Gastroesophageal sphincter (tissue), 4 donors: ENCODE data around the gene IFT122. TPM values are rescaled to one million over a fixed set of nuclear protein-coding genes. Genes with fewer than 3 reads are reported as not detected.

ENCODE experiments used
- ATAC-seq: fragments of 150-250 bp; one replicate; pipeline ENCODE4 v1.9.1; 2016; ENCODE audit warnings: mild to moderate bottlenecking, moderate library complexity
- H3K27ac ChIP-seq, 4 donors: fragments of 200-600 bp; sonication (generic) in 3 of 4; 1 replicate in 3 of 4; 2 replicates in 1 of 4; pipeline ENCODE4 v1.5.1; 2016 to 2019
- H3K27me3 ChIP-seq: fragments of 200-600 bp; sonication (generic); one replicate; pipeline ENCODE4 v1.5.1; 2019
- H3K36me3 ChIP-seq, 2 donors: fragments of 200-600 bp; sonication (generic); one replicate each; pipeline ENCODE4 v1.5.1; 2019; ENCODE audit warnings: control low read depth in 1 of 2
- H3K4me1 ChIP-seq, 3 donors: fragments of 200-600 bp; sonication (generic); 1 replicate in 2 of 3; 2 replicates in 1 of 3; pipeline ENCODE4 v1.5.1; 2016 to 2019; ENCODE audit warnings: control low read depth in 2 of 3
- H3K4me3 ChIP-seq, 2 donors: fragments of 200-600 bp; sonication (generic); one replicate each; pipeline ENCODE4 v1.5.1; 2019; ENCODE audit warnings: mild to moderate bottlenecking in 1 of 2, moderate library complexity in 1 of 2
- H3K9me3 ChIP-seq, 3 donors: fragments of 200-600 bp; sonication (generic); one replicate each; pipeline ENCODE4 v1.5.1; 2017 to 2019; ENCODE audit warnings: control low read depth in 2 of 3
- EP300 ChIP-seq: sonication (generic); formaldehyde crosslinking; IDR thresholded peaks from one replicate; pipeline ENCODE4 v1.6.1; 2017; ENCODE audit warnings: antibody characterized with exemption, mild to moderate bottlenecking
- POLR2A ChIP-seq, 2 donors: fragments of 450-650 bp; IDR thresholded peaks; one replicate each; pipeline ENCODE4 v1.6.1; 2017; ENCODE audit warnings: antibody characterized with exemption in 2 of 2, mild to moderate bottlenecking in 2 of 2, moderate library complexity in 1 of 2
- POLR2AphosphoS5 ChIP-seq: sonication (generic); formaldehyde crosslinking; IDR thresholded peaks from one replicate; pipeline ENCODE4 v1.6.1; 2017; ENCODE audit warnings: antibody characterized with exemption
- WGBS, 2 donors: methylation state at CpG; one replicate each; pipeline ENCODE4 v1.1.5; 2018; ENCODE audit warnings: low coverage in 1 of 2; 5-methylcytosine and 5-hydroxymethylcytosine counted together
- total RNA-seq, 4 donors: library from RNA; depleted of rRNA; stranded (reverse); fragments of >200 nt; gene quantifications; one replicate each; pipeline ENCODE4 v1.1.0, GENCODE V29; 2016
- TF ChIP-seq, protein P1 (sequence below), 4 experiments: fragments of 200-600 bp in 2 of 4; fragments of 450-650 bp in 2 of 4; sonication (generic) in 1 of 4; IDR thresholded peaks; one replicate each; pipeline ENCODE4 v1.5.1; 2017 to 2019; ENCODE audit warnings: antibody characterized with exemption in 4 of 4, mild to moderate bottlenecking in 2 of 4, moderate library complexity in 2 of 4

Gene IFT122
- total RNA-seq, 4 donors from 2014 or later: 18.1 to 38.3 (median 26.8) TPM

- 68 to 80% methylated on average over 4 of the region's 4 CpGs for WGBS, 2 donors
- ATAC-seq: no peak
- Histone ChIP-seq H3K9me3 (no peaks in the 10 kb centered on the region), H3K27ac (no peak overlapping the region), H3K4me1 (no peaks in the 10 kb centered on the region), H3K4me3 (no peak overlapping the region), H3K36me3 (peaks cover 2 to 69% of the 10 kb centered on the region in 2 donors), H3K27me3 (no peaks in the 10 kb centered on the region)
- TF ChIP-seq, protein P1, sequence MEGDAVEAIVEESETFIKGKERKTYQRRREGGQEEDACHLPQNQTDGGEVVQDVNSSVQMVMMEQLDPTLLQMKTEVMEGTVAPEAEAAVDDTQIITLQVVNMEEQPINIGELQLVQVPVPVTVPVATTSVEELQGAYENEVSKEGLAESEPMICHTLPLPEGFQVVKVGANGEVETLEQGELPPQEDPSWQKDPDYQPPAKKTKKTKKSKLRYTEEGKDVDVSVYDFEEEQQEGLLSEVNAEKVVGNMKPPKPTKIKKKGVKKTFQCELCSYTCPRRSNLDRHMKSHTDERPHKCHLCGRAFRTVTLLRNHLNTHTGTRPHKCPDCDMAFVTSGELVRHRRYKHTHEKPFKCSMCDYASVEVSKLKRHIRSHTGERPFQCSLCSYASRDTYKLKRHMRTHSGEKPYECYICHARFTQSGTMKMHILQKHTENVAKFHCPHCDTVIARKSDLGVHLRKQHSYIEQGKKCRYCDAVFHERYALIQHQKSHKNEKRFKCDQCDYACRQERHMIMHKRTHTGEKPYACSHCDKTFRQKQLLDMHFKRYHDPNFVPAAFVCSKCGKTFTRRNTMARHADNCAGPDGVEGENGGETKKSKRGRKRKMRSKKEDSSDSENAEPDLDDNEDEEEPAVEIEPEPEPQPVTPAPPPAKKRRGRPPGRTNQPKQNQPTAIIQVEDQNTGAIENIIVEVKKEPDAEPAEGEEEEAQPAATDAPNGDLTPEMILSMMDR (IDR thresholded peaks at IDR 0.05): no peak
- TF ChIP-seq POLR2AphosphoS5 (no peak), EP300 (no peak), POLR2A (IDR thresholded peaks at IDR 0.05) (no peak)
Measured at GRCh38 chr3:129463716-129464115, 23.7 kb downstream of the IFT122 start.

DNA sequence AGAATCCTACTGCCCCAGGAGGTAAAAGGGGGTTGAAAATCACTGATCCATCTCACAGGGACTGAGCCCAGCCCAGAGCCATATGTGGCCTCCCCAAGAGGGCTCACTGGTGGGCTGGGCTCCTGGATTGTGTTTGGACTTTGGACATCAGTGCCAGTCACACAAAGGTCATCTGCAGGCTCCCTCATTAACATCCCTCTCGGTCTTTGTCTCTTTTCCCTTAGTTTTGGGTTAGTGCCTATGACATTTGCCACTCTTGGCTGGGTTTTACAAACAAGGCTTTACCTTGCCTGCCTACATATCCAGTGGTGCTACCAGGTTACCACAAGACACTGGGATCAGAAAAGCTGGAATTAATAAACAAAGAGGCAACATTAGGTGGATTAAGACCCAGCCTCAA lies 27.9 kb downstream of the IFT122 start:
- Histone ChIP-seq H3K9me3 (no peaks in the 10 kb centered on the region), H3K4me3 (no peak overlapping the region), H3K36me3 (peaks cover 0 to 83% of the 10 kb centered on the region in 2 donors), H3K4me1 (no peaks in the 10 kb centered on the region), H3K27me3 (no peaks in the 10 kb centered on the region), H3K27ac (no peak overlapping the region)
- WGBS, 2 donors: no CpG with 5 or more reads among the region's 1 CpG
- ATAC-seq: no peak
- TF ChIP-seq POLR2AphosphoS5 (no peak), POLR2A (IDR thresholded peaks at IDR 0.05) (no peak)
- TF ChIP-seq, protein P1 (IDR thresholded peaks at IDR 0.05): no peak

DNA sequence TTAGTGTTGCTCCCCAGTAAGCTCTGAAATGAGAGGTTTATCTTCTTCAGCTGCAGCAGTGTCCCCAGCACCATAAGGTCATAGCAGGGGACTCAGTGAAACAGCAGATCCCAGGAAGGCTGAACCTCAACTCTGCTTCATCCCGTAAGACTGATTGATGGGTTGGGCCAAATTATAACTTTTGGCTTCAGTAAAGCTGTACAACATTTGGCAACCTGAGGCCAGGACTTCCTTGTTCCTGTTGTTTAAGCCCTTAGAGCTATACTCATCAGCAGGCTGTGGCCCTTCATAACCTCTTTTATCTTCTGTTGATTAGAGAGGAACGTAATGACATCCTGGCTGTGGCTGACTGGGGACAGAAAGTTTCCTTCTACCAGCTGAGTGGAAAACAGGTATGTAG lies 29.0 kb downstream of the IFT122 start:
- 56% methylated on average over 2 of the region's 2 CpGs; no CpG with 5 or more reads in 1 of the 2 donors for WGBS, 2 donors
- H3K9me3 ChIP-seq: no peaks in the 10 kb centered on the region
- H3K27ac ChIP-seq: no peak overlapping the region
- peaks cover 0 to 85% of the 10 kb centered on the region in 2 donors for H3K36me3 ChIP-seq
- no peaks in the 10 kb centered on the region for H3K27me3 ChIP-seq
- TF ChIP-seq POLR2AphosphoS5 (no peak), POLR2A (IDR thresholded peaks at IDR 0.05) (no peak)
- TF ChIP-seq, protein P1 (IDR thresholded peaks at IDR 0.05): no peak
- H3K4me3 ChIP-seq: no peak overlapping the region
- H3K4me1 ChIP-seq: no peaks in the 10 kb centered on the region
- ATAC-seq: peak; percentile 46

DNA sequence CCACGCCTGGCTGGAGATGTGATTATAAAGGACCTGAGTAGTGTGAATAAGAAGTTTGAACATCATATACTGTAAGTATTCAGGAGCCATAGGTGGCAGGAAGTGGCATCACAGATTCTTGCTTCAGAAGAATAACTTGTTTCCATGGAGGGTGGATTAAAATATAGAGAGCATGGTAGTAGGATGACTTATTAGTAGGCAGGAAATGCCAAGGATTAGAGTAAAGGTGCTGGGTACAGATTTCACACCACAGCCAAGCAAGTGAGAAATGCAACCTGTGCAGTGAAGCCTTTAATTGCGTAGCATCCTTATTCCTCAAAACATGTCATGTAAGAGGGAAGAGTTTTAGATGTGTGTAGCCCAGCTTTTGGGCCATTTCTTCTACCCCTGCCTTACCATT lies 30.8 kb downstream of the IFT122 start:
- WGBS, 2 donors: 100% methylated on average over 1 to 2 of the region's 2 CpGs
- no peak overlapping the region for H3K4me3 ChIP-seq
- no peak for ATAC-seq
- no peaks in the 10 kb centered on the region for H3K9me3 ChIP-seq
- no peaks in the 10 kb centered on the region for H3K27me3 ChIP-seq
- H3K36me3 ChIP-seq: peaks cover 0 to 83% of the 10 kb centered on the region in 2 donors
- TF ChIP-seq, protein P1 (IDR thresholded peaks at IDR 0.05): no peak
- TF ChIP-seq POLR2A (IDR thresholded peaks at IDR 0.05) (no peak), EP300 (no peak), POLR2AphosphoS5 (no peak)
- H3K27ac ChIP-seq: no peak overlapping the region
- no peaks in the 10 kb centered on the region for H3K4me1 ChIP-seq

DNA sequence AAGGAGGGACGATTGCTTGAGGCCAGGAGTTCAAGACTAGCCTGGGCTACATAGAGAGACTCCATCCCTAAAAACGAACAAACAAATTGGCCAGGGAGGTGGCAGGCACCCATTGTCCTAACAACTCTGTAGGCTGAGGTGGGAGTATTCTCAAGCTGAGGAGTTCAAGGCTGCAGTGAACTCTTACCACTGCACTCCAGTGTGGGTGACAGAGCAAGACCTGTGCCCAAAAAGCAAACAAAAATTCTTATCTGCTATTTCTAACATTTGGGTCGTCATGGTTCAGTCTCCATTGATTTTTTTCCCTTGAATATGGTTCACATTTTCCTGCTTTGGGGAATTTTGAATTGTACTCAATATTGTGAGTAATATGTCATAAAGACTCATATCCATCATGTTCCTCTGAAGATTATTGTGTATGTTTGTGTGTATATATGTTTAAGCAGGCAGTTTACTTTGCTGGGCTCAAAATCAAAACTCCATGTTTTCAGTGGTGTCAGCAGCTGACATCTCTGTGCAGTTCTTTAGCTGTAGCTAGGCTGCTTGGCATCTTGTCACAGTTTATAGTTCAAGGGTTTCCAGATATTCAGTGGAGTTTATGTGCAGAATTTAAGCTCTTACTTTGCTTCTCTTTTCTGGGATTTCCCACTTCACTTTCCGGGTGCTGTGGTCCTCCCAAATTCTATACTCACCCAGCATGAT lies 33.2 kb downstream of the IFT122 start:
- WGBS, 2 donors: 71 to 72% methylated on average over 1 to 2 of the region's 4 CpGs
- TF ChIP-seq, protein P1 (IDR thresholded peaks at IDR 0.05): no peak
- TF ChIP-seq EP300 (no peak), POLR2A (IDR thresholded peaks at IDR 0.05) (no peak), POLR2AphosphoS5 (no peak)

More for the DNA sequence above, 33.2 kb downstream of the IFT122 start:
- Histone ChIP-seq H3K27me3 (no peaks in the 10 kb centered on the region), H3K4me1 (no peaks in the 10 kb centered on the region), H3K4me3 (no peak overlapping the region), H3K27ac (no peak overlapping the region), H3K36me3 (peaks cover 0 to 85% of the 10 kb centered on the region in 2 donors), H3K9me3 (no peaks in the 10 kb centered on the region)
- no peak for ATAC-seq
